T-helper 17 cell (primary cell): Measurements from ENCODE around the gene EMX2. TPM values are rescaled to one million over a fixed set of nuclear protein-coding genes. Genes with fewer than 3 reads are reported as not detected.

Experiments
- ATAC-seq: fragments of 150-1000 bp; cut with Tn5 transposase; 2 replicates; pipeline ENCODE4 v1.10.0; 2021; ENCODE audit warnings: mild to moderate bottlenecking, moderate library complexity
- DNase-seq, 3 donors: peaks; one replicate each; pipeline versions ENCODE4 v3.0.0 to v3.0.0-alpha.2; 2020 to 2021
- H3K9me3 ChIP-seq: one replicate; pipeline ENCODE4 v1.7.0; 2013; ENCODE audit warnings: low read length, mild to moderate bottlenecking; ENCODE audit not compliant: control insufficient read depth, poor library complexity, severe bottlenecking
- H3K27ac Mint-ChIP-seq: one replicate; pipeline ENCODE4 v1.8.0; 2022; ENCODE audit warnings: mild to moderate bottlenecking, moderate library complexity, mixed read lengths
- H3K27me3 Mint-ChIP-seq: one replicate; pipeline ENCODE4 v1.8.0; 2022; ENCODE audit warnings: mixed read lengths
- H3K36me3 Mint-ChIP-seq: one replicate; pipeline ENCODE4 v1.8.0; 2022; ENCODE audit warnings: low read depth, mixed read lengths
- H3K4me1 Mint-ChIP-seq: one replicate; pipeline ENCODE4 v1.8.0; 2022; ENCODE audit warnings: mild to moderate bottlenecking, mixed read lengths
- H3K4me3 Mint-ChIP-seq: one replicate; pipeline ENCODE4 v1.8.0; 2022; ENCODE audit warnings: mild to moderate bottlenecking, moderate library complexity, mixed read lengths
- total RNA-seq, 4 donors: library from RNA in 2 of 4; stranded (reverse) in 2 of 4; gene quantifications; one replicate each; pipeline ENCODE4 v1.2.3 and lab custom pipeline; 2022 to 2026

The EMX2 gene
- total RNA-seq, 2 donors from 2014 or later = not detected

DNA sequence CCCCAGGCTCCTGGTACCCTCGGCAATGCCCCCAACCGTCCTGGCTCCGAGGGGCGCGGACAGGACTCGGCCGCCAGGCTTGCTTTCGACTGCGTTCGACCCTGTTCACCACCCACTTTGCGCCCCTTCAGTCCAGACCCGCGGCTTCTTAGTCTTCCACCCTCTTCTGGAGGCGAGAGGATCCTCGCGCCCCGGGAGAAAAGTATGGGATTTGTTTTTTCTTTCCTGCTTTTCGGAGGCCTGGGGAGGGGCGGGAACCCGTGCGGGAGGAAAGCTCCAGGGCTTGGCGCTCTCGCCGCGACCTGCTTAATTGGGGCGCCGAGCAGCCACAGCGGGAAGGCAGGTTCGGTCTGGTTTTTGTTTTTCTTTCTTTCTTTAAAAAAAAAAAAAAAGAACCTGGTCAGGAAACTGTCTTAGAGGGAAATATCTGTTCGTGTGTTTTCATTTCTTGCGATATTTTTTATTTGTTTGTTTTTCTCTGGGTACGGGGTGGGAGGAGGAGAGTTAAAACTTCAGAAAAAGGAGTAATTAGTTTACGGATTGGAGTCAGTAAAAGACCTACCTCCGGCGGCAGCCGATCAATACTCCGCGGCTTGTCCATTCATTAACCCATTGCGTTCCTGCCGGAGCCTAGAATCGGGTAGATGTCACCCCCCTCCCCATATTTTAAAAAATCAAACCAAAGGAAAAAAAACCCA lies 1.6 kb downstream of the EMX2 start:
- H3K27ac Mint-ChIP-seq = no peak overlapping the region
- peaks cover 21% of the 10 kb centered on the region for H3K4me1 Mint-ChIP-seq
- H3K9me3 ChIP-seq = no peaks in the 10 kb centered on the region
- no peak for DNase-seq
- H3K27me3 Mint-ChIP-seq = peaks cover 75% of the 10 kb centered on the region
- peaks cover 12% of the 10 kb centered on the region for H3K36me3 Mint-ChIP-seq
- no peak for ATAC-seq
- H3K4me3 Mint-ChIP-seq = peak overlapping the region; percentile 71

- ATAC-seq = no peak
- Mint-ChIP-seq H3K36me3 (peaks cover 12% of the 10 kb centered on the region), H3K4me3 (peak overlapping the region; percentile 61), H3K4me1 (peaks cover 21% of the 10 kb centered on the region), H3K27me3 (peaks cover 75% of the 10 kb centered on the region), H3K27ac (no peak overlapping the region)
- DNase-seq = no peak
- H3K9me3 ChIP-seq = no peaks in the 10 kb centered on the region
These were observed 2.2 kb downstream of the EMX2 start for GRCh38 chr10:117544711-117545140.

GRCh38 chr10:117545141-117546019 lies 2.8 kb downstream of the EMX2 start:
- Mint-ChIP-seq H3K4me1 (peaks cover 21% of the 10 kb centered on the region), H3K4me3 (peak overlapping the region; percentile 61), H3K27ac (no peak overlapping the region), H3K36me3 (peaks cover 12% of the 10 kb centered on the region), H3K27me3 (peaks cover 75% of the 10 kb centered on the region)
- no peak for DNase-seq
- no peak for ATAC-seq
- H3K9me3 ChIP-seq = no peaks in the 10 kb centered on the region

- peaks cover 12% of the 10 kb centered on the region for H3K36me3 Mint-ChIP-seq
- H3K4me3 Mint-ChIP-seq = peak overlapping the region; percentile 49
- peaks cover 75% of the 10 kb centered on the region for H3K27me3 Mint-ChIP-seq
- DNase-seq (no peak), ATAC-seq (no peak)
- no peak overlapping the region for H3K27ac Mint-ChIP-seq
- peaks cover 21% of the 10 kb centered on the region for H3K4me1 Mint-ChIP-seq
- H3K9me3 ChIP-seq = no peaks in the 10 kb centered on the region
These were observed 3.6 kb downstream of the EMX2 start for GRCh38 chr10:117546020-117546580.

GRCh38 chr10:117546581-117547015 lies 4.1 kb downstream of the EMX2 start:
- Mint-ChIP-seq H3K4me1 (peaks cover 20% of the 10 kb centered on the region), H3K27me3 (peaks cover 75% of the 10 kb centered on the region), H3K4me3 (no peak overlapping the region), H3K27ac (no peak overlapping the region), H3K36me3 (peaks cover 11% of the 10 kb centered on the region)
- DNase-seq (no peak), ATAC-seq (no peak)
- no peaks in the 10 kb centered on the region for H3K9me3 ChIP-seq

DNA sequence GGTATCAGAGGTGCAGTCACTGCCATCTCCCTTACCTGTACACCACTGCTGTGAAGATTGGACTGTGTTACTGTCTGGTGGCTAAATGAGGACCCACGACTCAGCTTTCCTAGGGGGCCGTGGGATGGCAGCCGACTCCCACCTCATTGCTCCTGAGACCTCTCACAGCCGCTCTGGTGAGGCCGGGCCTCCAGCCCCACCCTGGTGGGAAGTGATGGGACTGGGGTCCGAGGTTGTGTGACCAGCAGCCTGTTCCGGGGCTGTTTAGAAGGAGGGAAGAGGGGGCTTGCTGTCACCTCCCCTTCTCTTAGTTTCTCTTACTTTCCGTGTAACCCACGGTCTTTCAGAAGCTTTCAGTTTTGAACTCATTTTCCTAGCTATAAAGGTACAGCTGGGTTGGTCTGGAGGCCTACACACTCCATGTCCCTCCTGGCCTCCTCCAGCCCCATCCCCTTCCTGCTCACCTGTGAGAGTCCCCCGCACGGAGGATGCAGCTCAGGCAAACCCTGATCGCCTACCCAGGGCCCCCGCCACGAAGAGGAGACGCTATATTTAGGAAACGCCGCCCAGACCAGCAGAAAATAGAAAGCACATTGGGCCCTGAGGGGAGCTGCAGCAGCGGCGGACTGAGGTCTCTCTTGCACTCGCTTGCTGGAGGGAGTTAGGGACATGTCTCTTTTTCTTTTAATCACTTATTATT lies 4.6 kb downstream of the EMX2 start:
- H3K9me3 ChIP-seq = no peaks in the 10 kb centered on the region
- peaks cover 12% of the 10 kb centered on the region for H3K36me3 Mint-ChIP-seq
- DNase-seq (no peak), ATAC-seq (no peak)
- H3K27ac Mint-ChIP-seq = no peak overlapping the region
- peaks cover 77% of the 10 kb centered on the region for H3K27me3 Mint-ChIP-seq
- H3K4me3 Mint-ChIP-seq = peak overlapping the region; percentile 67
- peaks cover 22% of the 10 kb centered on the region for H3K4me1 Mint-ChIP-seq

DNA sequence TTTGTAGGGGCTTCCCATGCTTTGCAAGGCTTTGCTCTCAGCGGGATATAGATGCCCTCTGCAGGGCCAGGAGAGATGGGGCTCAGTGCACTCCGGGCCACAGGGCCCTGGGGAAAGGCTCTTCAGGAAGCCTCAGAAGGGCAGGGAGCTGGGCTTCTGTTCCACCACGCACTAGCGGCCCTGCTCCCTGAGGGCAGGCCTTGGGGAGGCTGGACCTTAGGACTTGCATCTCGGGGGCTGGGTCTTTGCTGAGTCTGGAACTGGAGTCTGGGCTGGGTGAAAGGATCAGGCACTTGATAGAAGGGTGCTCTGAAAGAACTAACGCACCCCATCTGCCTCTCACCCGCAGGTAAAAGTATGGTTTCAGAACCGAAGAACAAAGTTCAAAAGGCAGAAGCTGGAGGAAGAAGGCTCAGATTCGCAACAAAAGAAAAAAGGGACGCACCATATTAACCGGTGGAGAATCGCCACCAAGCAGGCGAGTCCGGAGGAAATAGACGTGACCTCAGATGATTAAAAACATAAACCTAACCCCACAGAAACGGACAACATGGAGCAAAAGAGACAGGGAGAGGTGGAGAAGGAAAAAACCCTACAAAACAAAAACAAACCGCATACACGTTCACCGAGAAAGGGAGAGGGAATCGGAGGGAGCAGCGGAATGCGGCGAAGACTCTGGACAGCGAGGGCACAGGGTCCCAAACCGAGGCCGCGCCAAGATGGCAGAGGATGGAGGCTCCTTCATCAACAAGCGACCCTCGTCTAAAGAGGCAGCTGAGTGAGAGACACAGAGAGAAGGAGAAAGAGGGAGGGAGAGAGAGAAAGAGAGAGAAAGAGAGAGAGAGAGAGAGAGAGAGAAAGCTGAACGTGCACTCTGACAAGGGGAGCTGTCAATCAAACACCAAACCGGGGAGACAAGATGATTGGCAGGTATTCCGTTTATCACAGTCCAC lies 5.4 kb downstream of the EMX2 start:
- Mint-ChIP-seq H3K36me3 (peaks cover 16% of the 10 kb centered on the region), H3K4me3 (peak overlapping the region; percentile 67), H3K27me3 (peaks cover 85% of the 10 kb centered on the region), H3K27ac (no peak overlapping the region), H3K4me1 (peaks cover 26% of the 10 kb centered on the region)
- DNase-seq = no peak
- no peaks in the 10 kb centered on the region for H3K9me3 ChIP-seq
- no peak for ATAC-seq

GRCh38 chr10:117549100-117549585 lies 6.6 kb downstream of the EMX2 start:
- DNase-seq = no peak
- Mint-ChIP-seq H3K27ac (no peak overlapping the region), H3K27me3 (peaks cover 89% of the 10 kb centered on the region), H3K36me3 (peaks cover 17% of the 10 kb centered on the region), H3K4me3 (no peak overlapping the region), H3K4me1 (peaks cover 27% of the 10 kb centered on the region)
- no peaks in the 10 kb centered on the region for H3K9me3 ChIP-seq
- ATAC-seq = no peak

- ATAC-seq = no peak
- Mint-ChIP-seq H3K27me3 (peaks cover 90% of the 10 kb centered on the region), H3K4me3 (no peak overlapping the region), H3K27ac (no peak overlapping the region), H3K4me1 (peaks cover 25% of the 10 kb centered on the region), H3K36me3 (peaks cover 19% of the 10 kb centered on the region)
- no peak for DNase-seq
- no peaks in the 10 kb centered on the region for H3K9me3 ChIP-seq
These were observed 7.5 kb downstream of the EMX2 start for GRCh38 chr10:117550076-117550475.

DNA sequence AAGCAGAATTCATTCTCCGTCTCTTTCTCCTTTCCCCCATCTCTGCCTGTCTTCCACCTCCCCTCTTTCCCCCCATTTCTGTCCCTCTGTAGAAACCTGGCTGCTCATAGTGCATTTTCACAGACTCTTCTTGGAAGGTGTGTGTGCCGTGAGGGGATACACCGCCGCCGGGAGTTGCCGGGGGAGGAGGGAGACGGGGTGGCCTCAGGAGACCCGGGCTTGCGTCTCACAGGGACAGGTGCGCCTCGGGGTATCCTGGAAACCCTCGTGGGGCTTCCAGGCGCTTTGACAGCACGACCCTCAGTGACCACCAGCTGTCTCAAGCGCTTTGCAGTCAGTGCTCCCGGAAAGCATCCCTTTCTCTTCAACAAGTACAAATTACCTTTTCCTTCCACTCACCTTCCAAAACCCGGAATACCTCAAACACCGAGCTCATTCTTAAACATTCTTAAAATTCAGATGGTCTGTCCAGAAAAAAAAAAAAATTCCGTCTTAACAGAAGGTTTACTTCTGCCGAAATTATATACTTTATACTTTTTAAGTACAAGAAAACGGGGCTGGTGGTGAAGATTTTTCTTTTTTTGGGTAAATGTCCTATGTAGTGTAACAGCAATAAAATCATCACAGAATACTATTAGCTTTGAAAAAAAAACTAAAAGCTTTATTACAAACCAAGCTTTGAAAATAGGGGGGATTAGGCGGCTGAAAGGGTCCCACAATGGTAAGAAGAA lies 8.2 kb downstream of the EMX2 start:
- no peak overlapping the region for H3K4me3 Mint-ChIP-seq
- peaks cover 94% of the 10 kb centered on the region for H3K27me3 Mint-ChIP-seq
- ATAC-seq = no peak
- DNase-seq = no peak
- no peaks in the 10 kb centered on the region for H3K9me3 ChIP-seq
- H3K27ac Mint-ChIP-seq = no peak overlapping the region
- H3K4me1 Mint-ChIP-seq = peaks cover 25% of the 10 kb centered on the region
- peaks cover 19% of the 10 kb centered on the region for H3K36me3 Mint-ChIP-seq

DNA sequence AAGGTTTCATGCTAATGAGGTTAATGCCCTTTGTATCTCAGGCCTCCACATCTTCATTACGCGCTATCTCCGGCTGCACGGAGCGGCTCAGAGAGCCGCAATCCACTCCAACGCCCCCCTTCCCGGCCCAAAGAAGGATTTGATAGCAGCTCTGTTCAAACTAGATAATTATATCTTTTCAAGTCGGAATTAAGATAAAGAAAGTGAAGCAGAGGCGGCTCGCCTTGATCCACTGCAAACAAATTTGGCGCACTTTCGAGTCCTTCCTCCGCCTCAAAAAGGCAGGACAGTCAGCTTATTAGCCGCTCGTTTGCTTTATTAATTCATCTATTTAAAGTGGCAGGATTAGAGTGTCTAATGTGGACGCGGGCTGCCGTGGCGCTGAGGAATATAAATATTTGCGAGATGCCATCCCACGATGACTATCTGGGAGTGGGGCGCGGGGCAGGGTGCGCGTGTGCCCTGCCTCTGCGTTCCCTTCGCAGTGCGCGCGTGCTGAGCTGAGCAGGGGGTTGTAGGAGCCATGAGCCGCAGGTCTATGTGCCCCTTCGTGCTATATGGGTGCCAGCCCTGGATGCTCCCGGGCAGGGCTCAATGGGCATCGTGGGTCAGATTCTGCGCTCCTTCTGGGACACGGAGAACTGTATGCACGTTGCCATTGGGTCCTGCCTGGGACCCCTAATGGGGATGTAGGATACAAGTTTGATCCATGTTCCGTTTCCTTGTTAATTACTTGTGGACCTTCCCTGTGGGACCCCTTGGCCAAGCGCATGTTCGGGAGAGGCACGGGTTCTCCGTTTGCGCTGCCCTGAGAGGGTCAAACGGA lies 9.0 kb downstream of the EMX2 start:
- Mint-ChIP-seq H3K4me3 (no peak overlapping the region), H3K36me3 (peaks cover 16% of the 10 kb centered on the region), H3K27me3 (peaks cover 94% of the 10 kb centered on the region), H3K27ac (no peak overlapping the region), H3K4me1 (peaks cover 21% of the 10 kb centered on the region)
- H3K9me3 ChIP-seq = no peaks in the 10 kb centered on the region
- ATAC-seq = no peak
- no peak for DNase-seq
